Esophagus muscularis mucosa (tissue), 4 donors: ENCODE measurements around the gene TNNT3.

ENCODE experiments used
- CTCF ChIP-seq, 3 experiments: fragments of 200-600 bp in 2 of 3; fragments of 450-650 bp in 1 of 3; sonication (generic) in 2 of 3; IDR thresholded peaks; one replicate each; pipeline ENCODE4 v1.5.1; 2017 to 2019; ENCODE audit warnings: antibody characterized with exemption in 3 of 3, mild to moderate bottlenecking in 2 of 3, moderate library complexity in 1 of 3
- EP300 ChIP-seq: sonication (generic); formaldehyde crosslinking; IDR thresholded peaks from one replicate; pipeline ENCODE4 v1.6.1; 2017; ENCODE audit warnings: antibody characterized with exemption
- POLR2A ChIP-seq: fragments of 450-650 bp; IDR thresholded peaks from one replicate; pipeline ENCODE4 v1.6.1; 2017; ENCODE audit warnings: antibody characterized with exemption, moderate library complexity, mild to moderate bottlenecking, low read depth

- TF ChIP-seq EP300 (no peak), CTCF (IDR thresholded peaks at IDR 0.05) (no peak), POLR2A (no peak)
Measured at GRCh38 chr11:1936781-1937615, 17.5 kb downstream of the TNNT3 start.
